ENCODE measurements around the gene OBSCN.
"Not testable (repeated sequence)": the region's sequence is repeated elsewhere in the genome, so short reads cannot be mapped to it uniquely, and the experiment has no call there.

OBSCN gene

DNA sequence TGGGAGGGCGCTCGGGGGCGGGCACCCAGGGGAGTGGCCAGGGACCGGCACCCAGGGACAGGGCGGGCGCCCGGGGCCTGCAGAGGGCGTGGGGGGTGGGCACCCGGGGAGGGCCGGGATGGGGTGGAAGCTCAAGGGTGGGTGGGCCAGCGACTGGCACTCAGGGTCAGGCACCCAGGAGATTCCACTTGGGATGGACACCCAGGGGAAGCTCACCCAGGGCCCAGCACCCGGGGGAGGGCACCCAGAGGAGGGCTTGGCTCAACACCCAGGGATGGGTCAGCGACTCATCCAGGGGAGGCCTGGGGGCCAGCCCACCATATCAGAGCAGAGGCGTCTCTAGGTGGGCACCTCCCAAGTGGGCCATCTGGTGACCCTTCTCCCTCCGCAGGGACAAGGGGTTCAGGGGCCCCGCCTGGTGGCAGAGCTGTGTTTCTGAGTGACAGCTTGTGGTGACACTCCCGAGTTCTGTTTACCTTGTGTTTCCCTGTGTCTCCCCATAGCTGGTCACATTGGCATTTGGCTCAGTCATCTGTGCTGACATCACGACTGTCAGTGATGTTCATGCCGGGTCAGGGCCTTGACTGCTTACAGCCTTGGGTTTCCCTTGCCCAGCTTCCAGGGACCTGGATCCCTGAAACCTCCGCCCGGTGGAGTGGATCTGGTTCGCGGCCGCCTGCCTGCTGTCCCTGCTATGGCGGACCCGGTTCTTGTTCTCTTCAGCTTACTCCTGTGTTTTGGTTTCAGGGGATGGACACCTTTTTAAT lies 41.5 kb upstream of the OBSCN start:
- TF ChIP-seq, protein P1, sequence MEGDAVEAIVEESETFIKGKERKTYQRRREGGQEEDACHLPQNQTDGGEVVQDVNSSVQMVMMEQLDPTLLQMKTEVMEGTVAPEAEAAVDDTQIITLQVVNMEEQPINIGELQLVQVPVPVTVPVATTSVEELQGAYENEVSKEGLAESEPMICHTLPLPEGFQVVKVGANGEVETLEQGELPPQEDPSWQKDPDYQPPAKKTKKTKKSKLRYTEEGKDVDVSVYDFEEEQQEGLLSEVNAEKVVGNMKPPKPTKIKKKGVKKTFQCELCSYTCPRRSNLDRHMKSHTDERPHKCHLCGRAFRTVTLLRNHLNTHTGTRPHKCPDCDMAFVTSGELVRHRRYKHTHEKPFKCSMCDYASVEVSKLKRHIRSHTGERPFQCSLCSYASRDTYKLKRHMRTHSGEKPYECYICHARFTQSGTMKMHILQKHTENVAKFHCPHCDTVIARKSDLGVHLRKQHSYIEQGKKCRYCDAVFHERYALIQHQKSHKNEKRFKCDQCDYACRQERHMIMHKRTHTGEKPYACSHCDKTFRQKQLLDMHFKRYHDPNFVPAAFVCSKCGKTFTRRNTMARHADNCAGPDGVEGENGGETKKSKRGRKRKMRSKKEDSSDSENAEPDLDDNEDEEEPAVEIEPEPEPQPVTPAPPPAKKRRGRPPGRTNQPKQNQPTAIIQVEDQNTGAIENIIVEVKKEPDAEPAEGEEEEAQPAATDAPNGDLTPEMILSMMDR (IDR thresholded peaks at IDR 0.05; ENCODE audit: low read depth, low read length), result peak; percentile 26
- H3K4me3 ChIP-seq (ENCODE audit: low read depth, low read length), result peak overlapping the region; percentile 58
- in situ Hi-C loops (cut with HindIII; ENCODE audit: low sequenced_read_pairs), result no loop called here
- DNase-seq (ENCODE audit: low read depth, low spot score), result peak; percentile 38

DNA sequence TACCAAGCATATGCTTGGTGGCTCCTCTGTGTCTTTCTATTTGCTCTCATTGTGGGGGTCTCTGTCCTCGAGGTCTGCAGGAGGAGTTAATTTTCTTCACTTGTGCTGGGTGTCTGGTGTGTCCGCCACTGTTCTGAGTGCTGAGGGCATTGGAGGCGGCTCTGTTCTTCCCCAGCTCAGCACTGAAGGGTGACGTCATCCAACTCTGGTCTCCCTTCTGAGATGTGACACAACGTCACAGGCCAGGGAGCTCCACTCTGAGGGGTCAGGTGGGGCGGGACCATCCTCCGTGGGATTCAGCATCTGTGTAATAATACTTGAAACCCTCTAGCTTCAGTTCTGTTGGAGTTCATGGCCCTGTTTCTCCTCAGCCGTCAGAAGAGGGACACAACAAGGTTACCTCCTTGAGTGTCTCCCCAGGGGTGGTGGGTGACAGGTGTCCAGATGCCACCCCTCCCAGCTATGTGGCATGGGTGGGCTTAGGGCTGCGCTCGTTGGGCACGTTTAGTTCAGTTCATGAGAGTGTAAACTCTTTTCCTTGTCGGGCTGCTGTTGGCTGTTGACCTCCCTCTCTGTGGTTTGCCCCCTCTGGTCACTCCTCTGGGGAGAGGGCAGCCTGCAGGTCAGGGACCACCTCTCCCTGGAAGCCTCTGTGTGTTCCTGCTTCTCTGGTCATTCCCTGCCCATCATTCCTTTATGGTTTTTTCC lies 39.1 kb upstream of the OBSCN start:
- TF ChIP-seq, protein P1 (IDR thresholded peaks at IDR 0.05; ENCODE audit: low read depth, low read length), result no peak
- in situ Hi-C loops (cut with HindIII; ENCODE audit: low sequenced_read_pairs), result no loop called here
- H3K4me3 ChIP-seq (ENCODE audit: low read depth, low read length), result no peak overlapping the region
- no peak for DNase-seq (ENCODE audit: low read depth, low spot score)

DNA sequence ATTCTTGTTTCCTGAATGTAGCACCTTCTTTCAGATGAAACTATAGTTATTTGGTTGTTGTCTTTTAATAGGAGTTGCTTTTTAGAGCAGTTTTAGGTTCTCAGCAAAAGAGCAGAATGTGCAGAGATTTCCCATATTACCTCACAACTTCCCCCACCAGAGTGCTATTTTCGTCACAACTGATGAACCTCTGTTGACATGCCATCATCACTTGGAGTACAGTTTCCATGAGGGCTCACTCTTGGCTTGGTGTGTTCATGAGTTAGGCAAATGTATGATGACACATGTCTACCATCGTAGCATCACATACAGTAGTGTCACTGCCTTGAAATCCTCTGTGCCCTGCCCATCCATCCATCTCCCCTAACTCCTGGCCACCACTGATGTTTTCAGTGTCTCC lies 38.5 kb upstream of the OBSCN start:
- no peak for DNase-seq (ENCODE audit: low read depth, low spot score)
- in situ Hi-C loops (cut with HindIII; ENCODE audit: low sequenced_read_pairs), result no loop called here
- H3K4me3 ChIP-seq (ENCODE audit: low read depth, low read length), result no peak overlapping the region
- TF ChIP-seq, protein P1 (IDR thresholded peaks at IDR 0.05; ENCODE audit: low read depth, low read length), result no peak

DNA sequence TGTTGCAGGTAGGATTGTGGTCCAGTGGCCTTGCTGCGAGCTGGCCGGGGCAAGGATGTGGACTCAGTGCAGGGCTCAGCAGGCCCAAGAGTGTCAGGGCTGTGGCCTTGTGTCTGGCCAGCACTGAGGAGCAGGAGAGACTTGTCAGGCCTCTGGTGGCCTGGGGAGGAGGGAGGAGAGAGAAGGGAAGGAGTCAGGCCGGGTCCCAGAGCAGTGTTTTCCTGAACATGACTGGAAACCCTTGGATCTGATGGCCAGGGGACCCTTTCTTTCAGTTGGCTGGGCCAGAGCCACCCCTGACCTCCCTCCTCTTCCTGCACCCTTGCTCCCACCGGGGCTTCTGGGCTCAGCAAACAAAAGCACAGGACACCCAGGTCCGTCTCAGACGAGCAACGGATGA lies 37.2 kb upstream of the OBSCN start:
- no peak for DNase-seq (ENCODE audit: low read depth, low spot score)
- TF ChIP-seq, protein P1 (IDR thresholded peaks at IDR 0.05; ENCODE audit: low read depth, low read length), result no peak
- in situ Hi-C loops (cut with HindIII; ENCODE audit: low sequenced_read_pairs), result no loop called here

DNA sequence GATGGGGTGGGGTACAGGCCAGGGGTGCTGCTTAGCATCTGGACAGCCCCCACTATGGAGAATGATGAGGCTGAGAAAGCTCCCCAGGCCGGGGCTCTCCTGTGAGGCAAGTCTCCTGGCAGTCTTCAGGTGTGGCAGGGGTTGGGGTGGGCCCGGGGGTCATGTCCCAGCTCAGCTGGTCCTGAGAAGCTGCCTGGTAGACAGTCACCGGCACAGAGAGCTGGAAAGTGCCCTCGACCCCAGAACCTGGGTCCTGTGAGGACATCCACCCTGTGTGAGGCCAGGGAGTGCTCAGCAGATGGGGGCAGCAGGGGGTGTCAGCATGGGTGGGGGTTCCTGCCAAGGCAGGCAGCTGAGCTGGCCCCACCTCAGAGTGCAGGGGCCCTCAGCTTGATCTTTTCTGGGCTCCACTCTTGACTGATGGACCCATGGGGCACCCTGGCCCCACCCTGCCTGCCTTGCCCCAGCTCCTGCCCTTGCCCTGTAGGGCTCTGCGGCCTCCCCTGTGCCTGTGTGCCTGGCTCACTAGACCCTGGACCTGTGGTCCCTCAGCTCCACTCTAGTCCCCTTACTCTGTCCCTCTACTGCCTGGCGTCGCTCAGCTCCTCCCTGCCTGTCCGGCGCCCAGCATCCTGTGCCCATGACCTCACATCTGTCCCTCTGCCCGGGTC lies 36.5 kb upstream of the OBSCN start:
- DNase-seq (ENCODE audit: low read depth, low spot score), result no peak
- TF ChIP-seq, protein P1 (IDR thresholded peaks at IDR 0.05; ENCODE audit: low read depth, low read length), result no peak
- in situ Hi-C loops (cut with HindIII; ENCODE audit: low sequenced_read_pairs), result no loop called here
- no peak overlapping the region for H3K4me3 ChIP-seq (ENCODE audit: low read depth, low read length)

More for the DNA sequence above, 37.2 kb upstream of the OBSCN start:
- no peak overlapping the region for H3K4me3 ChIP-seq (ENCODE audit: low read depth, low read length)

DNA sequence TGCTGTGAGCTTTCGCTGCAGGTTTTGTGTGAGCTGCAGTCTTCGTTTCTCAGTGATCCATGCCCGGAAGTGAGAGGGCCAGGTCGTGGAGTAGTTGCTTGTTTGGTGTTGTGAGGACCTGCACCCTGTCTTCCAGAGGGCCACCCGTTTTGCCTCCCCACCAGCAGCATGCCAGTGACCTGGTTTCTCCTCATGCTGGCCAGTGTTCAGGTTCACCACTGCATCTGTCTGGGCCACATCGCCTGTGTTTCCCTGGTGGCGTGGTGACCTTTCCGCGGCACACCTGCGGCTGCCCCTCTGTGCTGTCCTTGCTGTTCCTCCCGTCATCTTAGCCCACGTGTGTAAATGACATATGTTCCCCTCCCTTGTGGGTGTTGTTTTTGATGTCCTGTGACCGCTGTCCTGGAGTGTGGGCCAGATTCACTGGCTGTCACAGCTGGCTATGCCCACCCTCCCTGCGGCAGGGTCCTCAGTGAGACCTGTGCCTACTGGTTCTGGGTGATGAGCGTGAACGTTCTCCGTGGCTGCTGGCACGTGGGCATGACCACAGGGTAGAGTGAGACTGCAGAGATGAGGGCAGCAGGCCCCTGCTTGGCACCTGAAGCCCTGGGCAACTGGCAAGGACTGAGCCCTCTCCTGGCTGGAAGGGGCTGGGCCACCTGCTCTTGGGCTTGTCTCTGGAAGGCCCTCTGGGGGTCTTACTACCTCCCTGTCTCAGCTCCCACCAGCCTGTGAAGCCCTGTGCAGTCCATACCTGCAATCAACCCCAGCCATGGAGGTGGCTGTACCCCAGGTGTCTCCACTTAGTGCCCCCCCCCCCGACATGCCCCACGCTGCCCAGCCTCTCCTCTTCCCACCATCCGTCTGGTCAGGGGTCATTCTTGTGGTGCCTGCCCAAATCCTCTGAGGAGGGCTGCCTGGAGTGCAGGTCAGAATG lies 35.0 kb upstream of the OBSCN start:
- no peak for DNase-seq (ENCODE audit: low read depth, low spot score)
- H3K4me3 ChIP-seq (ENCODE audit: low read depth, low read length), result no peak overlapping the region
- TF ChIP-seq, protein P1 (IDR thresholded peaks at IDR 0.05; ENCODE audit: low read depth, low read length), result no peak
- in situ Hi-C loops (cut with HindIII; ENCODE audit: low sequenced_read_pairs), result no loop called here

DNA sequence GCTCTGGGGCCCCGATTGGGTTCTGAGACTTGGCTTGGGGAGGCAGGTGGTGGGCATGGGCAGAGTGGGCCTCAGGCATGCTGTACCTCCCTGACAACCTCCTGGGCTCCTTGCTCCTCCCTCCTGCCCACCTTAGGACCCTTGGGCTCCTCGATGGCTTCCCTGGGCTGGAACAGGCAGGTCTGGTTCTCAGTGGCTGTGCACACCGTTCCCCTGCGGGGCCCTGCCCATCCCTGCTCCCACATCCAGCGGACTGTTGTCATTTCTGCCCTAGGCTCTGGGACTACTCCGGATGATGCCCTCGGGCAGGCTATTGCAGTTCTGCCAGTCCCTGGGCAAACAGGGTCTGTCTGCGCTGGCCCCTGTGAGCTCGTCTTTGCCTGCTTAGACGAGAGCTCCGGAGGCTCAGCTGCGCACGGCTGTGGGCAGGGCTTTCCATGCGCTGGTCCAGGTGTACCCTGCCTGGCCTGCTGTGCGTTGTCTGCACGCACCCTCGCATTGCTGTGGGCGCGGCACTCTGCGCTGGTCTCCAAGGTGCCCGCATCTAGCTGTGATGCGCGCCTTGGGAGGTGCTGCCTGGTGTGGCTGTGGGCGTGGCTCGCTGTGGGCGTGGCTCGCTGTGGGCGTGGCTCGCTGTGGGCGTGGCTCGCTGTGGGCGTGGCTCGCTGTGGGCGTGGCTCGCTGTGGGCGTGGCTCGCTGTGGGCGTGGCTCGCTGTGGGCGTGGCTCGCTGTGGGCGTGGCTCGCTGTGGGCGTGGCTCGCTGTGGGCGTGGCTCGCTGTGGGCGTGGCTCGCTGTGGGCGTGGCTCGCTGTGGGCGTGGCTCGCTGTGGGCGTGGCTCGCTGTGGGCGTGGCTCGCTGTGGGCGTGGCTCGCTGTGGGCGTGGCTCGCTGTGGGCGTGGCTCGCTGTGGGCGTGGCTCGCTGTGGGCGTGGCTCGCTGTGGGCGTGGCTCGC lies 34.0 kb upstream of the OBSCN start:
- H3K4me3 ChIP-seq (ENCODE audit: low read depth, low read length); in situ Hi-C loops (cut with HindIII; ENCODE audit: low sequenced_read_pairs); DNase-seq (ENCODE audit: low read depth, low spot score): not testable (repeated sequence)
